K562 (cell line): ENCODE data around the gene TEPSIN. TPM values are rescaled to one million over a fixed set of nuclear protein-coding genes. Genes with fewer than 3 reads are reported as not detected.

Experiments used
- ATAC-seq: fragments of 200-7000 bp; cut with Tn5 transposase; 3 replicates; pipeline ENCODE4 v1.9.1; 2020; ENCODE audit warnings: moderate library complexity
- BruUV-seq: library from RNA; stranded (reverse); fragments of 400-500 nt; replicated peaks from 2 replicates; lab custom pipeline; 2021; lab: Mats Ljungman, UMichigan
- CTCF ChIA-PET: fragments of 300-600 bp; formaldehyde crosslinking; extraction: SDS; loops from one replicate; lab custom pipeline; 2021; ENCODE audit warnings: low intra/inter-chr PET ratio; lab: Yijun Ruan, JAX
- POLR2A ChIA-PET: fragments of 300-600, 350-650 bp; sonication (Branson Sonifier 250); formaldehyde crosslinking; extraction: SDS; loops from one replicate; lab custom pipeline; 2021; ENCODE audit warnings: antibody characterized with exemption, inconsistent platforms; lab: Yijun Ruan, JAX
- DNase-seq, 4 experiments: peaks; one replicate each; pipeline versions ENCODE4 v3.0.0 to v3.0.0-alpha.2; 2011 to 2018; ENCODE audit warnings: low spot score in 3 of 4, mixed read lengths in 3 of 4; ENCODE audit errors: extremely low read depth in 1 of 4
- FAIRE-seq: peaks from 2 replicates; lab custom pipeline; 2011; peaks lifted over from hg19 to GRCh38; lab: Jason Lieb, UNC
- H2AFZ ChIP-seq: 2 replicates; pipeline ENCODE4 v1.6.0; 2011; ENCODE audit warnings: low read depth, low read length, control low read depth, inconsistent platforms
- H3K27ac ChIP-seq: fragments of 200-600 bp; 3 replicates; pipeline ENCODE4 v1.8.0; 2011; ENCODE audit warnings: low read depth, mild to moderate bottlenecking, control low read depth, inconsistent platforms, low read length, moderate library complexity, mixed read lengths; ENCODE audit errors: extremely low read depth
- H3K27me3 ChIP-seq, 2 experiments: fragments of 300-600 bp in 1 of 2; 2 replicates in 1 of 2; 3 replicates in 1 of 2; pipeline versions ENCODE4 v1.6.0 to v1.8.0; 2011; ENCODE audit warnings: inconsistent platforms in 2 of 2, low read length in 2 of 2, mild to moderate bottlenecking in 1 of 2, mixed read lengths in 1 of 2, moderate library complexity in 1 of 2; ENCODE audit not compliant: control insufficient read depth in 2 of 2, insufficient read depth in 2 of 2
- H3K36me3 ChIP-seq: fragments of 300-600 bp; 3 replicates; pipeline ENCODE4 v1.8.0; 2011; ENCODE audit warnings: mild to moderate bottlenecking, low read length, inconsistent platforms; ENCODE audit not compliant: control insufficient read depth, insufficient read depth
- H3K4me1 ChIP-seq, 2 experiments: fragments of 200-600 bp in 1 of 2; replicated peaks in 1 of 2; 2 replicates in 1 of 2; 3 replicates in 1 of 2; pipeline versions ENCODE4 v1.5.1 to v1.8.0; 2011; ENCODE audit warnings: inconsistent platforms in 2 of 2, low read length in 2 of 2, mild to moderate bottlenecking in 1 of 2, mixed read lengths in 1 of 2, moderate library complexity in 1 of 2; ENCODE audit not compliant: control insufficient read depth in 2 of 2, insufficient read depth in 2 of 2
- H3K4me2 ChIP-seq: 2 replicates; pipeline ENCODE4 v1.6.1; 2011; ENCODE audit warnings: low read length, control low read depth, inconsistent platforms, mixed read lengths; ENCODE audit not compliant: insufficient read depth
- H3K4me3 ChIP-seq: fragments of 200-600 bp; sonication (generic), shearing (Covaris generic); 2 replicates; pipeline ENCODE4 v1.5.1; 2016; ENCODE audit warnings: control low read depth, inconsistent platforms
- H3K79me2 ChIP-seq: fragments of 200-600 bp; 3 replicates; pipeline ENCODE4 v1.8.0; 2011; ENCODE audit warnings: low read length, inconsistent platforms; ENCODE audit not compliant: control insufficient read depth, insufficient read depth
- H3K9ac ChIP-seq, 2 experiments: 2 replicates each; pipeline versions ENCODE4 v1.6.0 to v1.6.1; 2011; ENCODE audit warnings: low read depth in 2 of 2, low read length in 2 of 2, control low read depth in 1 of 2, inconsistent platforms in 1 of 2, mild to moderate bottlenecking in 1 of 2, mixed read lengths in 1 of 2; ENCODE audit not compliant: insufficient read depth in 1 of 2
- H3K9me1 ChIP-seq: one replicate; pipeline ENCODE4 v1.6.0; 2011; ENCODE audit warnings: inconsistent platforms, mild to moderate bottlenecking, low read length, moderate library complexity; ENCODE audit not compliant: control insufficient read depth, insufficient read depth
- H3K9me3 ChIP-seq: replicated peaks from 2 replicates; pipeline ENCODE4 v1.5.1; 2011; ENCODE audit warnings: low read depth, low read length, inconsistent platforms; ENCODE audit not compliant: control insufficient read depth, insufficient read depth
- H4K20me1 ChIP-seq: replicated peaks from 2 replicates; pipeline ENCODE4 v1.6.1; 2011; ENCODE audit warnings: low read length, inconsistent platforms, mixed read lengths; ENCODE audit not compliant: control insufficient read depth, insufficient read depth
- CSDE1 ChIP-seq, 2 experiments: fragments of 450-650 bp; IDR thresholded peaks; 2 replicates each; pipeline ENCODE4 v1.6.1; 2016; ENCODE audit warnings: mild to moderate bottlenecking in 1 of 2
- ID3 ChIP-seq, 2 experiments: fragments of 250-450 bp in 1 of 2; fragments of 450-650 bp in 1 of 2; sonication (Bioruptor Pico) in 1 of 2; IDR thresholded peaks; 2 replicates each; pipeline versions ENCODE4 v1.6.1 to v1.8.0; 2016 to 2021; ENCODE audit warnings: mild to moderate bottlenecking in 2 of 2, moderate library complexity in 2 of 2, missing compliant biosample characterization in 1 of 2, missing genetic modification characterization in 1 of 2
- MBD2 ChIP-seq: sonication (generic); IDR thresholded peaks from 2 replicates; pipeline ENCODE4 v1.6.1; 2016; ENCODE audit warnings: low read depth, borderline replicate concordance
- NR2C1 ChIP-seq, 2 experiments: fragments of 450-650 bp; IDR thresholded peaks; 2 replicates each; pipeline ENCODE4 v1.6.1; 2017; ENCODE audit warnings: mild to moderate bottlenecking in 2 of 2, antibody characterized with exemption in 1 of 2, inconsistent platforms in 1 of 2, missing compliant biosample characterization in 1 of 2, missing genetic modification characterization in 1 of 2
- PHB ChIP-seq: fragments of 250-450 bp; sonication (Bioruptor Pico); IDR thresholded peaks from 2 replicates; pipeline ENCODE4 v1.5.0; 2021
- POLR2H ChIP-seq: IDR thresholded peaks from 2 replicates; pipeline ENCODE4 v1.6.1; 2016; ENCODE audit warnings: missing genetic modification characterization, low read depth, mild to moderate bottlenecking, control low read depth, missing compliant biosample characterization, moderate library complexity
- ZKSCAN1 ChIP-seq: fragments of 150-350 bp; IDR thresholded peaks from 2 replicates; pipeline ENCODE4 v1.6.1; 2016; ENCODE audit warnings: low read depth, low read length
- ZNF165 ChIP-seq: fragments of 250-450 bp; sonication (Bioruptor Pico); IDR thresholded peaks from 2 replicates; pipeline ENCODE4 v1.4.0; 2020; ENCODE audit warnings: borderline replicate concordance
- ZNF212 ChIP-seq: fragments of 450-650 bp; formaldehyde crosslinking; IDR thresholded peaks from 2 replicates; pipeline ENCODE4 v1.4.0; 2020; ENCODE audit warnings: mild to moderate bottlenecking
- ZNF707 ChIP-seq: fragments of 250-450 bp; sonication (Bioruptor Pico); conservative IDR thresholded peaks from 2 replicates; pipeline ENCODE4 v1.8.0; 2022; ENCODE audit warnings: inconsistent platforms, mild to moderate bottlenecking, moderate library complexity
- WGBS: fragments of 100-300 bp; shearing (Covaris generic); methylation state at CpG from one replicate; pipeline ENCODE4 v1.1.6; 2016; ENCODE audit warnings: low coverage, mixed read lengths; ENCODE audit not compliant: insufficient coverage; ENCODE audit errors: missing lambda C conversion rate; 5-methylcytosine and 5-hydroxymethylcytosine counted together
- in situ Hi-C: fragments of 300-500 bp; cut with MboI; formaldehyde crosslinking; loops from 4 replicates; pipeline ENCODE4 v1.15.0; 2018; ENCODE audit warnings: inconsistent platforms, mixed read lengths
- intact Hi-C: fragments of 100-400 bp; cut with micrococcal nuclease; formaldehyde crosslinking; loops from 2 replicates; pipeline ENCODE4 v1.14.2; 2022
- polyA plus RNA-seq, 8 experiments: library from polyadenylated mRNA; depleted of rRNA in 4 of 8; stranded (reverse) in 5 of 8; unstranded in 3 of 8; fragments of >200 nt; fragmentation: Nextera tagmentation in 2 of 8; fragmentation: Illumina TruSeq in 1 of 8; extraction: Ambion mirVana in 2 of 8; extraction: Trizol in 1 of 8; gene quantifications; 2 replicates each; pipeline versions ENCODE4 v1.2.1 to v1.2.3, GENCODE V29; 2011 to 2014; ENCODE audit warnings: inconsistent platforms in 1 of 8, missing spikeins in 1 of 8
- total RNA-seq, 7 experiments: library from RNA; depleted of rRNA in 6 of 7; stranded (reverse); fragments of >200 nt in 6 of 7; fragmentation: Illumina TruSeq in 2 of 7; extraction: Trizol in 2 of 7; gene quantifications; 2 replicates each; pipeline versions ENCODE4 v1.2.1 to v1.2.3, GENCODE V29; 2011 to 2021; ENCODE audit warnings: low replicate concordance in 1 of 7
- TF ChIP-seq, protein P1 (sequence below): fragments of 200-400 bp; formaldehyde crosslinking; IDR thresholded peaks from 2 replicates; pipeline ENCODE4 v1.6.1; 2017; ENCODE audit warnings: mild to moderate bottlenecking, low read depth, low read length, moderate library complexity
- TF ChIP-seq, protein P2 (sequence below): fragments of 250-450 bp; sonication (Bioruptor Pico); IDR thresholded peaks from 2 replicates; pipeline ENCODE4 v1.8.0; 2022; ENCODE audit warnings: inconsistent platforms, mild to moderate bottlenecking, moderate library complexity, borderline replicate concordance

Gene TEPSIN
- total and polyA plus RNA-seq, 9 of the 15 experiments (the other 6 are each of a cell fraction or from before 2014, with no cell fraction given) = 0.80 to 29.8 (median 5.3) TPM

DNA sequence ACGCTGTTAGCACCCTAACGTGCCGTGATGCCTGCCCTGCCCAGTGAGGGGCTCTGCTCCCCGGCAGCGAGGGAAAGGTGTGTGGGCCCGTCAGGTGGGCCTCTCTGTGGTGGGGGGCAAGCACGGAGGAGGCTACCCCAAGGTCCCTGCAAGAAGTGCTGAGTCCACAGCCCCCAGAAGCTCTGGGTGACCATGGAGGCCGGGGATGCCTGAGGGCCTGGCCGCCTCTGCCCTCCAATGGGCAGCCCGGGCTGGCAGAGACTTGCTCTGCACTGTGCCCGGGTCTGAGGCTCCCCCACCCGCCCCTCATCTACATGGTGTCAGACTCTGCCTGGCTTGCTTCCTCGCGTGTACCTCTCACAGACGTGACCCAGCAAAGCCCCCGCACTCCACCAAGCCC, 44.0 kb upstream of the TEPSIN start:
- no peak for FAIRE-seq
- 94% methylated on average over 12 of the region's 16 CpGs for WGBS
- peaks cover 28% of the 10 kb centered on the region for H3K79me2 ChIP-seq
- peaks cover 58% of the 10 kb centered on the region; the same call in 1 of the 3 replicates for H3K36me3 ChIP-seq
- POLR2A ChIA-PET = no interaction called here
- no TSS peak for BruUV-seq
- in situ Hi-C loops (no loop called here), intact Hi-C loops (no loop called here)
- H3K9me1 ChIP-seq = no peaks in the 10 kb centered on the region
- H3K4me3 ChIP-seq = no peak overlapping the region
- H3K27ac ChIP-seq = no peak overlapping the region
- no peak overlapping the region for H2AFZ ChIP-seq
- H3K9me3 ChIP-seq = no peaks in the 10 kb centered on the region
- H3K27me3 ChIP-seq = no peaks in the 10 kb centered on the region
- H3K9ac ChIP-seq = peak overlapping the region in 1 of 2 experiments; percentile 13; a peak in 1 of 4 replicates
- no peak for ATAC-seq
- TF ChIP-seq MBD2 (no peak), ID3 (CRISPR knock-in tag; IDR thresholded peaks at IDR 0.05) (no peak), ID3 (tag; IDR thresholded peaks at IDR 0.05) (no peak), ZKSCAN1 (no peak), ZNF165 (no peak), ZNF707 (no peak), NR2C1 (IDR thresholded peaks at IDR 0.05) (no peak), NR2C1 (tag; IDR thresholded peaks at IDR 0.05) (no peak), POLR2H (tag) (no peak), PHB (CRISPR knock-in tag) (no peak), ZNF212 (CRISPR knock-in tag) (no peak), CSDE1 (IDR thresholded peaks at IDR 0.05) (no peak)
- TF ChIP-seq, protein P1, sequence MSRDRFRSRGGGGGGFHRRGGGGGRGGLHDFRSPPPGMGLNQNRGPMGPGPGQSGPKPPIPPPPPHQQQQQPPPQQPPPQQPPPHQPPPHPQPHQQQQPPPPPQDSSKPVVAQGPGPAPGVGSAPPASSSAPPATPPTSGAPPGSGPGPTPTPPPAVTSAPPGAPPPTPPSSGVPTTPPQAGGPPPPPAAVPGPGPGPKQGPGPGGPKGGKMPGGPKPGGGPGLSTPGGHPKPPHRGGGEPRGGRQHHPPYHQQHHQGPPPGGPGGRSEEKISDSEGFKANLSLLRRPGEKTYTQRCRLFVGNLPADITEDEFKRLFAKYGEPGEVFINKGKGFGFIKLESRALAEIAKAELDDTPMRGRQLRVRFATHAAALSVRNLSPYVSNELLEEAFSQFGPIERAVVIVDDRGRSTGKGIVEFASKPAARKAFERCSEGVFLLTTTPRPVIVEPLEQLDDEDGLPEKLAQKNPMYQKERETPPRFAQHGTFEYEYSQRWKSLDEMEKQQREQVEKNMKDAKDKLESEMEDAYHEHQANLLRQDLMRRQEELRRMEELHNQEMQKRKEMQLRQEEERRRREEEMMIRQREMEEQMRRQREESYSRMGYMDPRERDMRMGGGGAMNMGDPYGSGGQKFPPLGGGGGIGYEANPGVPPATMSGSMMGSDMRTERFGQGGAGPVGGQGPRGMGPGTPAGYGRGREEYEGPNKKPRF = no peak
- TF ChIP-seq, protein P2, sequence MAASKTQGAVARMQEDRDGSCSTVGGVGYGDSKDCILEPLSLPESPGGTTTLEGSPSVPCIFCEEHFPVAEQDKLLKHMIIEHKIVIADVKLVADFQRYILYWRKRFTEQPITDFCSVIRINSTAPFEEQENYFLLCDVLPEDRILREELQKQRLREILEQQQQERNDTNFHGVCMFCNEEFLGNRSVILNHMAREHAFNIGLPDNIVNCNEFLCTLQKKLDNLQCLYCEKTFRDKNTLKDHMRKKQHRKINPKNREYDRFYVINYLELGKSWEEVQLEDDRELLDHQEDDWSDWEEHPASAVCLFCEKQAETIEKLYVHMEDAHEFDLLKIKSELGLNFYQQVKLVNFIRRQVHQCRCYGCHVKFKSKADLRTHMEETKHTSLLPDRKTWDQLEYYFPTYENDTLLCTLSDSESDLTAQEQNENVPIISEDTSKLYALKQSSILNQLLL = no peak
- TF ChIP-seq, all 486 proteins: peak for 0
- Histone ChIP-seq H3K4me1 (peaks cover 17 to 55% of the 10 kb centered on the region in 2 experiments), H4K20me1 (no peaks in the 10 kb centered on the region), H3K4me2 (no peak overlapping the region)
- DNase-seq = no peak
- CTCF ChIA-PET = no interaction called here
